GM21526 (cell line): ENCODE measurements around the gene RPRD2.
"Not testable (repeated sequence)": the region's sequence is repeated elsewhere in the genome, so short reads cannot be mapped to it uniquely, and the experiment has no call there.

Experiments used
- ATAC-seq: cut with Tn5 transposase; IDR thresholded peaks from one replicate; pipeline ENCODE4 v1.9.1; 2021; ENCODE audit warnings: moderate library complexity; ENCODE audit not compliant: unreplicated experiment, low FRiP score

The RPRD2 gene

GRCh38 chr1:150387200-150387599 is 23.3 kb downstream of the RPRD2 start:
- no peak for ATAC-seq

DNA sequence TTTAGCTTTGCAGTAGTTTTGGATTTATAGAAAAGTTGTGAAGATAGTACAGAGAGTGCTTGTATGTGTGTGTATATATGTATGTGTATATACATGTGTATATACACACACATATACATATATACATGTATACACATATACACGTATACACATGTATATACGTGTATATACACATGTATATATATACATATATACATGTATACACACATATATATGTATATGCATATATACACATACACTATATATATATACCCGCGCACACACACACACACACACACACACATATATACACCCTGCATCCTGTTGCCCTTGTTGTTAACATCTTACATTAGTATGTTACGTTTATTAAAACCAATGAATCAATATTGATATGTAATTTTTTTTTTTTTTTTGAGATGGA is 24.3 kb downstream of the RPRD2 start:
- no peak for ATAC-seq

DNA sequence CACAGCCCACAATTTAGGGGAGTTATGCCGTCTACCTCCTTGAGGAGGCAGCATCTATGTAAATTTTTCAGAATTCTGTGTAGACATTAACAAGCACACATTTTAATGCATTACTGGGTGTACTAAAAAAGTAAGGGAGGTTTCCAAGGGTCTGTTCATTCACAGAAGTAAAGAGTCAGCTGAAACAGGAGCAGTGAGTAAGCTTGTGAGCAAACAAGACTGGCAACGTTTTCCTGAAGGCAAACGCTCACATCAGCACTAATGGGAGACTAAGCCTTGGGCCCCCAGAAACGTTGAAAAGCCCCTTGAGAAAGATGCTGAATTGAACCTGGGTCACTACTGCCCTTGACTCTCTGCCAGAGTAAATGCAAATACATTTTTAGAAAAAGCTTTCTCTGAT is 25.7 kb downstream of the RPRD2 start:
- ATAC-seq = no peak

GRCh38 chr1:150392627-150393026 is 28.7 kb downstream of the RPRD2 start:
- ATAC-seq = no peak

GRCh38 chr1:150395115-150395514 is 31.2 kb downstream of the RPRD2 start:
- ATAC-seq = not testable (repeated sequence)

DNA sequence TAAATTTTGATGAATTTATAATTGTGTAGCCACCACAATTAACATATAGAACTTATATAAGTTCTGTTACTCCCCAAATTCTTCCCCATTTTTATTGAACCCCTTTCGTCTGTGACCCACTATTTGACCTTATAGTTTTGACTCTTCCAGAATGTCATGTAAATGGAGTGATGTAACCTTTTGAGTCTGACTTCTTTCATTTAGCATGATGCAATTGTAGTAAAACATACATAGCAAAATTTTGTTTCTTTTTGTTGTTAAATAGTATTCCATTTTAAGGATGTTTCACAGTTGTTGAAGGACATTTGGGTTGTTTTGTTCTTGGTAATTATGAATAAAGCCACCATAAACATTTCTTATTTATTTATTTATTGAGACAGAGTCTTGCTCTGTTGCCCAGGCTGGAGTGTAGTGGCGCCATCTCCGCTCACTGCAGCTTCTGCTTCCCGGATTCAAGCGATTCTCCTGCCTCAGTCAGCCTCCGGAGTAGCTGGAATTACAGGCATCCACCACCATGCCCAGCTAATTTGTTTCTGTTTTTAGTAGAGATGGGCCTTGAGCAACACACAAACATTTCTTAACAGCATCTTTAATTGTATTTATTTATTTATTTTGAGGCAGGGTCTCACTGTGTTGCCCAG is 33.6 kb downstream of the RPRD2 start:
- ATAC-seq = no peak

GRCh38 chr1:150404465-150404864 is 40.5 kb downstream of the RPRD2 start:
- no peak for ATAC-seq

GRCh38 chr1:150405660-150406059 is 41.7 kb downstream of the RPRD2 start:
- ATAC-seq = no peak

DNA sequence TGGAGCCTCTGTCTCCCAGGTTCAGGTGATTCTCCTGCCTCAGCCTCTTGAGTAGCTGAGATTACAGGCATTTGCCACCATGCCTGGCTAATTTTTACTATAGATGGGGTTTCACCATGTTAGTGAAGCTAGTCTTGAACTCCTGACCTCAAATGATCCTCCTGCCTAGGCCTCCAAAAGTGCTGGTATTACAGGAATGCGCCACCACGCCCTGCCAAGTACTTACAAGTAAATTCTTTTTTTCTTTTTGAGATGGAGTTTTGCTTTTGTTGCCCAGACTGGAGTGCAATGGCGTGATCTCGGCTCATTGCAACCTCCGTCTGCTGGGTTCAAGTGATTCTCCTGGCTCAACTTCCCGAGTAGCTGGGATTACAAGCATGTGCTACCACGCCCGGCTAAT is 42.5 kb downstream of the RPRD2 start:
- ATAC-seq = no peak

- ATAC-seq = no peak
These were observed 43.4 kb downstream of the RPRD2 start for GRCh38 chr1:150407330-150407729.

GRCh38 chr1:150408800-150409199 is 44.9 kb downstream of the RPRD2 start:
- ATAC-seq = no peak

DNA sequence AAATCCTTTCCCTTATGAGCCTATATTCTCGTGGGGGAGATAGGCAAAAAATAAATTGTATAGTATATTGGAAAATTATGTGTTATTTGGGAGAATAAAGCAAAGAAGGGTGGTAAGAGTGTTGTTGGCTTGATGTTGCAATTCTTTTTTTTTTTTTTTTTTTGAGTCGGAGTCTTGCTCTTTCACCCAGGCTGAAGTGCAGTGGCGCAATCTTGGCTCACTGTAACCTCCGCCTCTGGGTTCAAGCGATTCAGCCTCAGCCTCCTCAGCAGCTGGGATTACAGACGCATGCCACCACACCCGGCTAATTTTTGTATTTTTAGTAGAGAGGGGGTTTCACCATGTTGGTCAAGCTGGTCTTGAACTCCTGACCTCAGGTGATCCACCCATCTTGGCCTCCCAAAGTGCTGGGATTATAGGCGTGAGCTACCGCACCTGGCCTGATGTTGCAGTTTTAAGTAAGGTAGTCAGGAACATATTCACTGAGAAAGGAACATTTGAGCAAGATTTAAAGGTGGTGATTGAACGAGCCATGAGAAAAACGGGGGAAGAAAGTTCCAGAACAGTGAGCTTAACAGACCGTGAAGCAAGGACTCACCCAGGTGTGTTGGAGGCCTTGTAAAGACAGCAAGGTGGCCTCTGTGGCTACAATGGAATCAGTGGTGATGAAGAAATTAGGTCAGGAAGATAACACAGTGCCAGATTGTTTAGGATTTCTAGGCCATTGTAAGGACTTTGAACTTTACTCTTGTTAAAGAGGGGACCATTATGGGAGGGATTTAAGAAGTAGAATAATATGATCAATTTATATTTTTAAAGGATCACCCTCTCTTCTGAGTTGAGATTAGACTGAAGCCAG is 45.8 kb downstream of the RPRD2 start:
- no peak for ATAC-seq

DNA sequence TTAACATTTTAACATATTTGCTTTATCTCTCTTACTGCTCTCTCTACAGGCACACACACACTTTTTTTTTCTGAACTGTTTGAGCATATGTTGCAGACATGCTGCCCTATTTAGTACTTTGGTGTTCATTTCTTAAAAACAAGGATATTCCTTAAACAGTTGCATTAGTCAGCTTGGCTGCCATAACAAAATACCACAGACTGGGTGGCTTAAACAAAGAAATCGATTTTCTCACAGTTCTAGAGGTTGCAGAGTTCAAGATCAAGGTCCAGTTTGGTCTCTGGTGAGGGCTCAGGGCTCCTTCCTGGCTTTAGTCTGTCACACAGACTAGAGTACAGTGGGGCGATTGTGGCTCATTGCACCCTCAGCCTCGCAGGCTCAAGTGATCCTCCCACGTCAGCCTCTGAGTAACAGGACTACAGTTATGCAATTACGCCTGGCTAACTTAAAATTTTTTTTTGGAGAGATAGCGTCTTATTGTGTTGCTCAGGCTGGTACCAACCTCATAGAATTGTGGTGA is 46.7 kb downstream of the RPRD2 start:
- no peak for ATAC-seq

GRCh38 chr1:150414592-150414991 is 50.6 kb downstream of the RPRD2 start:
- ATAC-seq = no peak

DNA sequence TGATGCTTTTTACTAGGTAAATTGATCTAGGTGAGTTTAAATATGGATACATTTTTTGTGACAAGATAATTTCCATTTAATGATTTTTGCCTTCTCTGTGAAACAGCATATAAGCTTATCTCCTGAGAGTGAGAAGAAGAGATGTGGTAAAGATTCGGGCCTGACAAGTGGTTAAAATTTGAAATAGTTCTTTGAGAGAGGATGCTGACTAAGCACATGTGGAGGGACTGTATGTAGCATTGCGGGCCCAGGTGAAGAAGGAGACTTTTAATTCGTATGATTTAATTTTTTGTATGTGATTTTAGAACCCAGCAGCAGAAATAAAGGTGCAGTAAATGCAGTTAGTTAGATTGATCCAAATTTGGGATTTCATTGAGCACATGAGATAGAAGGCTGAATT is 51.9 kb downstream of the RPRD2 start:
- no peak for ATAC-seq

GRCh38 chr1:150420560-150421265 is 56.8 kb downstream of the RPRD2 start:
- no peak for ATAC-seq

GRCh38 chr1:150422541-150422940 is 58.6 kb downstream of the RPRD2 start:
- ATAC-seq = no peak

DNA sequence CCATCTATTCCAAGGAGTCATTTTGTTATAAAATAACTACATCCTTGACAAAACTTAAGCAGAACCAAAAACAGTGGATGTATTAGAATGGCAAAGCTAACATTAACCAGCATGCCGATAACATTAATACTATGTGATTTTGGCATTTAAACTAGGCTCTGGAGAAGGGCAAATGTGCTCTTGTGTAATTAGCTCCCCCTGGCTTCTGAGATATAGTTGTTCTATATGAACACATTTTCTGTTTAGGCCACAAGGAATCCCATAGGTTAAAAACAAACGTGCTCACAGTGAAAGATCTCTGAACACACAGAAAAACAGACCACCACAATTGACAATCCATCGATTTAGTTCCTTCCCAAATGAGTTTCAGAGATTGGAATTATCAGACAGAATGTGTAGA is 65.9 kb downstream of the RPRD2 start:
- no peak for ATAC-seq

DNA sequence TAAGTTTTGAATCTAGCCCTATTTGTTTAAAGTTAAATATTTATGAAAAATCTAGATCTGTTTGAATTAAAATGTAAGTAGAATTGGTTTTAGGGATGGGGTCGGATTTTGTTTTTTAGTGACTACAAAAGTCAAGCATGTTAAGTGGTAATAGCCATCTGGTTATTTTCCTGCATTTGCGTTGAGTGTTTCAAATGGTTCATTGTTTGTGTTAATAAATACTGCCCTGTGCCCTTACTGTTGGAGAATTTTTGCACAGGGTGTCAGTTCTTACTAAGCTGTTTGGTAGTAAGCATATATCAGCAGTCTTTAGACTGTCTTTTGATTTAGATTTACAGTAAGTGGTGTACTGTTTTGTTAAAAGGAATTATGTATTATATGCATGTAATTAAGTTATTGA is 77.2 kb downstream of the RPRD2 start:
- no peak for ATAC-seq

DNA sequence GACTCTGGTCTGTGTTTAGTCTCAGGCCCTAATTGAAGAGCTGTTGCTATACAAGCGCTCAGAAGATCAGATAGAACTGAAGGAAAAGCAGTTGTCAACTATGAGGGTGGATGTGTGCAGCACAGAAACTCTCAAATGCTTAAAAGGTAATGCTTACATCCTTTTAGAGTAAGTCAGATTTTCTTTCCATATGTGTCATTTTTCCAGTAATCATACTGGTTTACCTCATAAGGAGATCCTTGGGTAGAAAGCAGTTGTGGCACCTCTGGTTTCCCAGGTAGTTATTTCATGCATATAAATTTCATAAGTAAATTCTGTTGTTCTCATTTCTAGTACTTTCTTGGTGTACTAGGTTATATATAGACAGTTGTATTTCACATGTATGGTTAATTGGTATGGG is 80.3 kb downstream of the RPRD2 start:
- ATAC-seq = no peak

GRCh38 chr1:150456146-150456647 is 92.2 kb downstream of the RPRD2 start:
- ATAC-seq = no peak
